PC-9 (cell line): ENCODE results near the gene RRM2. TPM values are rescaled to one million over a fixed set of nuclear protein-coding genes. Genes with fewer than 3 reads are reported as not detected.

Experiments used
- BruUV-seq: library from RNA; stranded (reverse); fragments of 400-500 nt; replicated peaks from 2 replicates; lab custom pipeline; 2021; lab: Mats Ljungman, UMichigan
- CTCF ChIA-PET: fragments of 300-600 bp; sonication (Branson Sonifier 250); formaldehyde crosslinking; loops from one replicate; lab custom pipeline; 2022; ENCODE audit warnings: antibody characterized with exemption; lab: Charles Lee
- POLR2A ChIA-PET: fragments of 300-600 bp; sonication (Branson Sonifier 250); formaldehyde crosslinking; loops from one replicate; lab custom pipeline; 2022; ENCODE audit warnings: antibody characterized with exemption; ENCODE audit not compliant: unreplicated experiment; lab: Charles Lee
- DNase-seq, 2 experiments: peaks; one replicate each; pipeline versions ENCODE4 v3.0.0 to v3.0.0-alpha.2; 2015 to 2022; ENCODE audit warnings: mixed read lengths in 1 of 2
- H2AFZ ChIP-seq: fragments of 200-600 bp; sonication (generic); 2 replicates; pipeline ENCODE4 v1.8.1; 2017; ENCODE audit warnings: antibody characterized with exemption
- H3F3A ChIP-seq: fragments of 200-600 bp; sonication (generic); 2 replicates; pipeline ENCODE4 v1.8.1; 2017; ENCODE audit warnings: antibody characterized with exemption, mild to moderate bottlenecking, low read depth; ENCODE audit not compliant: insufficient read depth
- H3K27ac ChIP-seq: fragments of 200-600 bp; sonication (generic); 2 replicates; pipeline ENCODE4 v1.6.1; 2016; ENCODE audit warnings: mixed run types
- H3K27me3 ChIP-seq: fragments of 200-600 bp; sonication (generic); 2 replicates; pipeline ENCODE4 v1.6.1; 2016; ENCODE audit warnings: low read depth, mixed run types; ENCODE audit not compliant: insufficient read depth
- H3K36me3 ChIP-seq: fragments of 200-600 bp; sonication (generic); 2 replicates; pipeline ENCODE4 v1.6.1; 2016; ENCODE audit warnings: low read depth, mixed run types
- H3K4me1 ChIP-seq: fragments of 200-600 bp; sonication (generic); replicated peaks from 2 replicates; pipeline ENCODE4 v1.6.1; 2016; ENCODE audit warnings: mixed run types; ENCODE audit not compliant: insufficient read depth
- H3K4me2 ChIP-seq: fragments of 200-600 bp; sonication (generic); 2 replicates; pipeline ENCODE4 v1.6.1; 2017; ENCODE audit warnings: mixed run types
- H3K4me3 ChIP-seq: fragments of 200-600 bp; sonication (generic); 2 replicates; pipeline ENCODE4 v1.6.1; 2016; ENCODE audit warnings: mixed run types
- H3K79me2 ChIP-seq: fragments of 200-600 bp; sonication (generic); 2 replicates; pipeline ENCODE4 v1.6.1; 2017; ENCODE audit warnings: low read depth, mixed run types
- H3K9me2 ChIP-seq: fragments of 200-600 bp; sonication (generic); 2 replicates; pipeline ENCODE4 v1.8.1; 2017; ENCODE audit warnings: mild to moderate bottlenecking; ENCODE audit not compliant: insufficient read depth
- H3K9me3 ChIP-seq: fragments of 200-600 bp; sonication (generic); 2 replicates; pipeline ENCODE4 v1.8.1; 2016; ENCODE audit warnings: low read depth; ENCODE audit not compliant: insufficient read depth
- H4K20me1 ChIP-seq: fragments of 200-600 bp; sonication (generic); 2 replicates; pipeline ENCODE4 v1.8.1; 2017; ENCODE audit not compliant: insufficient read depth
- EZH2 ChIP-seq: fragments of 200-600 bp; sonication (generic); IDR thresholded peaks from 2 replicates; pipeline ENCODE4 v1.8.0; 2017; ENCODE audit warnings: antibody characterized with exemption, low read depth
- intact Hi-C: fragments of 100-400 bp; cut with micrococcal nuclease; formaldehyde crosslinking; loops from one replicate; pipeline ENCODE4 v1.10.0; 2022; ENCODE audit not compliant: unreplicated experiment
- total RNA-seq: library from RNA; stranded (reverse); gene quantifications from 2 replicates; pipeline ENCODE4 v1.2.3, GENCODE V29; 2021
- TF ChIP-seq, protein P1 (sequence below): fragments of 200-600 bp; sonication (generic); conservative IDR thresholded peaks from 2 replicates; pipeline ENCODE4 v1.6.1; 2017; ENCODE audit warnings: mixed run types, antibody characterized with exemption, mild to moderate bottlenecking, moderate library complexity

Gene RRM2
- total RNA-seq, 1 experiment from 2014 or later = 105 TPM

GRCh38 chr2:10159581-10160131 lies 37.1 kb downstream of the RRM2 start:
- BruUV-seq = no TSS peak
- CTCF ChIA-PET = no interaction called here
- no peak overlapping the region for H2AFZ ChIP-seq

DNA sequence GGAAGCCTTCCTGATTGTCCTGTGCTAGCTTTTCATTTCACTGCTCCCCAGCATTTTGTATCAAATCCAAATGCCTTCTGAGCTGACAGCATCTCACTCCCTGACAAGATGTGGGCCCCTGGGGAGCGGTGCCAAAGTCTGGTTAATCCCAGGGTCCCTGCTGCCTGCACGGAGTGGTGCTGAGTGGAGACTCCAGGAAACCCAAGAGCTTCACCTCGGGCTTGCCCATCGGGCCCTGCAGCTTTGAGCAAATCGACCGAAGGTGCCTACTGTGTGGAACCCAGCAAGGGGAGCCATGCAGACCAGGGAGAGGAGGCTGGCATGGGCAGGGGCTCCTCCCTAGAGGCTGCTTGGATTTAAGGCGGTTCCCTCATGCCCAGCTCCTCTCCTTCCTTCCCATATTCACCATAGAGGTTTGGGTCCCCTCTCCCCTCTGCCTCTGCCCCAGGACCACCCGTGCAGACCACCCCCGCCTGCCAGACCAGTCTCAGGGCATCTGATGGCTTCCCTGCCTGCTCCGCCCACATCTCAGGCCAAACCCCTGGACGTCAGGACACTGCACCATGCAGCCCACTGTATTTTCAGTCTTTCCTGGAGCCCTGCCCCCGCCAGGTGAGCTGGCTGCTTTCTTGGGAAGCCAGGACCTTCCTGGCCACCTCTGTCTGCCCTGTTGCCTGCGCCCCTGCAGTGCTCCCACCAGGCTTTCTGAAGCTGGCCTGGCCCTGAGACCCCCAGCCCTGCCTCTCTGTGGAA lies 37.8 kb downstream of the RRM2 start:
- no peaks in the 10 kb centered on the region for H3K9me2 ChIP-seq
- POLR2A ChIA-PET = interaction anchor here (0.6 kb wide), 1 partner anchor 1721 kb away, joined by 3 read pairs; no protein-coding TSS in a partner anchor
- H4K20me1 ChIP-seq = no peaks in the 10 kb centered on the region
- H3K4me1 ChIP-seq = no peaks in the 10 kb centered on the region
- TF ChIP-seq, protein P1, sequence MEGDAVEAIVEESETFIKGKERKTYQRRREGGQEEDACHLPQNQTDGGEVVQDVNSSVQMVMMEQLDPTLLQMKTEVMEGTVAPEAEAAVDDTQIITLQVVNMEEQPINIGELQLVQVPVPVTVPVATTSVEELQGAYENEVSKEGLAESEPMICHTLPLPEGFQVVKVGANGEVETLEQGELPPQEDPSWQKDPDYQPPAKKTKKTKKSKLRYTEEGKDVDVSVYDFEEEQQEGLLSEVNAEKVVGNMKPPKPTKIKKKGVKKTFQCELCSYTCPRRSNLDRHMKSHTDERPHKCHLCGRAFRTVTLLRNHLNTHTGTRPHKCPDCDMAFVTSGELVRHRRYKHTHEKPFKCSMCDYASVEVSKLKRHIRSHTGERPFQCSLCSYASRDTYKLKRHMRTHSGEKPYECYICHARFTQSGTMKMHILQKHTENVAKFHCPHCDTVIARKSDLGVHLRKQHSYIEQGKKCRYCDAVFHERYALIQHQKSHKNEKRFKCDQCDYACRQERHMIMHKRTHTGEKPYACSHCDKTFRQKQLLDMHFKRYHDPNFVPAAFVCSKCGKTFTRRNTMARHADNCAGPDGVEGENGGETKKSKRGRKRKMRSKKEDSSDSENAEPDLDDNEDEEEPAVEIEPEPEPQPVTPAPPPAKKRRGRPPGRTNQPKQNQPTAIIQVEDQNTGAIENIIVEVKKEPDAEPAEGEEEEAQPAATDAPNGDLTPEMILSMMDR = no peak
- no peak for TF ChIP-seq EZH2
- no peak overlapping the region for H3K4me2 ChIP-seq
- H3K36me3 ChIP-seq = no peaks in the 10 kb centered on the region
- H3K79me2 ChIP-seq = no peaks in the 10 kb centered on the region
- no peak overlapping the region for H3K27ac ChIP-seq
- DNase-seq = no peak
- intact Hi-C loops = no loop called here
- H2AFZ ChIP-seq = no peak overlapping the region
- no peaks in the 10 kb centered on the region for H3K9me3 ChIP-seq
- H3K27me3 ChIP-seq = no peaks in the 10 kb centered on the region
- H3F3A ChIP-seq = no peaks in the 10 kb centered on the region
- H3K4me3 ChIP-seq = no peak overlapping the region
- no TSS peak for BruUV-seq
- CTCF ChIA-PET = no interaction called here

More at GRCh38 chr2:10159581-10160131, 37.1 kb downstream of the RRM2 start:
- H3K4me3 ChIP-seq = no peak overlapping the region
- no peak for DNase-seq
- no peaks in the 10 kb centered on the region for H3K27me3 ChIP-seq
- H4K20me1 ChIP-seq = no peaks in the 10 kb centered on the region
- no peaks in the 10 kb centered on the region for H3K79me2 ChIP-seq
- no peaks in the 10 kb centered on the region for H3K36me3 ChIP-seq
- H3K27ac ChIP-seq = no peak overlapping the region
- intact Hi-C loops = no loop called here
- H3K9me3 ChIP-seq = no peaks in the 10 kb centered on the region
- no peaks in the 10 kb centered on the region for H3F3A ChIP-seq
- H3K9me2 ChIP-seq = no peaks in the 10 kb centered on the region
- H3K4me2 ChIP-seq = no peak overlapping the region
- no peaks in the 10 kb centered on the region for H3K4me1 ChIP-seq
- TF ChIP-seq EZH2 = no peak
- TF ChIP-seq, protein P1 = no peak
- POLR2A ChIA-PET = no interaction called here

DNA sequence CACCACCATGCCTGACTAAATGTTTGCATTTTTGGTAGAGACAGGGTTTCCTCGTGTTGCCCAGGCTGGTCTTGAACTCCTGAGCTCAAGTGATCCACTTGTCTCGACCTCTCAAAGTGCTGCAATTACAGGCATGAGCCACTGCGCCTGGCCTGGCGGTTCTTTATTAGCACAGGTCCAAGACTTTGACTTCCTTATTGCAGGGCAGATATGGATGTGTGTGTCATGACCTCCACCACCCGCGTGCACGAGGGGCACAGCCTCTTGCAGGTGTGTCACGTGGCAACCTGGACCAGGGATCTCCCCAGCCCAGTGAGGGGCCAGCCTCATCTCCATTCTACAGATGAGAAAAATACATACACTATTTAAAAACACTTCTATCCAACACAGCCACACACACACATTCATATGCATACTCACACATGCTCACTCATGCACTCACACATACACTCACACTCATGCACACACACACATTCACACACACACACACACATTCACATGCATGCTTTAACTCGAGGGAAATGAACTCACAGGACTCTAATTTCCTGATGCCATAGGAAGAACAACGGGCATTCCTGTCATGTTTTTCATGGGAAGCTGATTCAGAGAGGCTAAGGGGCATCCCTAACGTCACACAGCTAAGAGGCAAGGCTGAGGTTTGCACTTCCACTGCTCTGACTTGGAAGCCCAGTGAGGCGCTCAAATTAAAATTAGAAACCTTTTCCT lies 38.8 kb downstream of the RRM2 start:
- TF ChIP-seq, protein P1 = no peak
- TF ChIP-seq EZH2 = no peak

More for the DNA sequence above, 38.8 kb downstream of the RRM2 start:
- H3K27ac ChIP-seq = no peak overlapping the region
- BruUV-seq = no TSS peak
- H3K4me2 ChIP-seq = no peak overlapping the region
- H3K79me2 ChIP-seq = no peaks in the 10 kb centered on the region
- DNase-seq = no peak
- no peaks in the 10 kb centered on the region for H4K20me1 ChIP-seq
- no peak overlapping the region for H2AFZ ChIP-seq
- POLR2A ChIA-PET = interaction anchor here (0.6 kb wide), 1 partner anchor 14 kb away, joined by 3 read pairs; no protein-coding TSS in a partner anchor
- no peaks in the 10 kb centered on the region for H3K4me1 ChIP-seq
- no peak overlapping the region for H3K4me3 ChIP-seq
- H3K9me2 ChIP-seq = no peaks in the 10 kb centered on the region
- CTCF ChIA-PET = interaction anchor here (0.6 kb wide), 1 partner anchor 391 kb away, joined by 3 read pairs; no protein-coding TSS in a partner anchor
- H3K9me3 ChIP-seq = no peaks in the 10 kb centered on the region
- intact Hi-C loops = no loop called here
- H3F3A ChIP-seq = no peaks in the 10 kb centered on the region
- H3K27me3 ChIP-seq = no peaks in the 10 kb centered on the region
- no peaks in the 10 kb centered on the region for H3K36me3 ChIP-seq
